B cell (primary cell): ENCODE measurements around the gene MAML2. TPM values are rescaled to one million over a fixed set of nuclear protein-coding genes. Genes with fewer than 3 reads are reported as not detected.

Experiments used
- ATAC-seq: fragments of 200-7000 bp; cut with Tn5 transposase; one replicate; pipeline ENCODE4 v1.10.0; 2021; ENCODE audit warnings: low read depth, mild to moderate bottlenecking, moderate number of reproducible peaks, moderate library complexity
- CTCF ChIA-PET: fragments of 350-600 bp; sonication (Branson Sonifier 250); formaldehyde crosslinking; loops from one replicate; lab custom pipeline; 2021; ENCODE audit warnings: antibody characterized with exemption, inconsistent platforms; lab: Charles Lee
- POLR2A ChIA-PET: fragments of 350-600 bp; sonication (Branson Sonifier 250); formaldehyde crosslinking; loops from one replicate; lab custom pipeline; 2021; ENCODE audit warnings: antibody characterized with exemption; lab: Charles Lee
- DNase-seq: peaks from one replicate; pipeline ENCODE4 v3.0.0; 2013
- H2AFZ ChIP-seq: 2 replicates; pipeline ENCODE4 v1.6.1; 2012; ENCODE audit warnings: mild to moderate bottlenecking, low read depth, low read length; ENCODE audit not compliant: insufficient read depth, poor library complexity, severe bottlenecking
- H3K27ac ChIP-seq, 2 donors: 1 replicate in 1 of 2; 2 replicates in 1 of 2; pipeline ENCODE4 v1.5.1; 2012 to 2013; ENCODE audit warnings: low read length in 2 of 2, mild to moderate bottlenecking in 2 of 2, moderate library complexity in 1 of 2
- H3K27me3 ChIP-seq, 4 experiments: fragments of 200-600 bp in 1 of 4; sonication (generic) in 1 of 4; replicated peaks in 1 of 4; 1 replicate in 2 of 4; 2 replicates in 2 of 4; pipeline versions ENCODE4 v1.6.1 to v1.7.0; 2013 to 2016; ENCODE audit warnings: low read length in 3 of 4, mild to moderate bottlenecking in 2 of 4, mixed read lengths in 1 of 4, moderate library complexity in 1 of 4; ENCODE audit not compliant: insufficient read depth in 4 of 4, control insufficient read depth in 3 of 4; ENCODE audit errors: control extremely low read depth in 1 of 4
- H3K36me3 ChIP-seq, 2 experiments: replicated peaks in 1 of 2; 1 replicate in 1 of 2; 2 replicates in 1 of 2; pipeline versions ENCODE4 v1.6.1 to v1.7.1; 2013; ENCODE audit warnings: low read length in 1 of 2; ENCODE audit not compliant: insufficient read depth in 2 of 2, control insufficient read depth in 1 of 2; ENCODE audit errors: control extremely low read depth in 1 of 2, extremely low read depth in 1 of 2
- H3K4me1 ChIP-seq, 2 donors: fragments of 200-600 bp in 1 of 2; sonication (generic) in 1 of 2; 1 replicate in 1 of 2; 2 replicates in 1 of 2; pipeline versions ENCODE4 v1.5.1 to v1.6.1; 2013 to 2017; ENCODE audit warnings: low read length in 2 of 2; ENCODE audit not compliant: control insufficient read depth in 2 of 2, insufficient read depth in 2 of 2
- H3K4me2 ChIP-seq: replicated peaks from 2 replicates; pipeline ENCODE3; 2012; ENCODE audit warnings: mild to moderate bottlenecking, low read depth, low read length; ENCODE audit not compliant: poor library complexity, severe bottlenecking
- H3K4me3 ChIP-seq, 5 experiments: fragments of 200-600 bp in 1 of 5; sonication (generic) in 1 of 5; 1 replicate in 3 of 5; 2 replicates in 2 of 5; pipeline versions ENCODE4 v1.5.1 to v1.7.0; 2011 to 2016; ENCODE audit warnings: low read length in 4 of 5, mild to moderate bottlenecking in 4 of 5, low read depth in 2 of 5, control low read depth in 1 of 5, moderate library complexity in 1 of 5; ENCODE audit not compliant: insufficient read depth in 1 of 5; ENCODE audit errors: control extremely low read depth in 1 of 5, extremely low read depth in 1 of 5
- H3K79me2 ChIP-seq: fragments of 200-600 bp; sonication (generic); one replicate; pipeline ENCODE4 v1.6.0; 2016; ENCODE audit warnings: low read length; ENCODE audit not compliant: control insufficient read depth, insufficient read depth
- H3K9ac ChIP-seq: fragments of 200-600 bp; sonication (generic); 2 replicates; pipeline ENCODE4 v1.6.1; 2017; ENCODE audit warnings: mild to moderate bottlenecking, low read length, moderate library complexity
- H3K9me3 ChIP-seq, 3 donors: one replicate each; pipeline versions ENCODE4 v1.6.1 to v1.7.1; 2013; ENCODE audit warnings: low read length in 2 of 3; ENCODE audit not compliant: control insufficient read depth in 2 of 3, insufficient read depth in 1 of 3; ENCODE audit errors: control extremely low read depth in 1 of 3
- H4K20me1 ChIP-seq: 2 replicates; pipeline ENCODE4 v1.6.0; 2012; ENCODE audit warnings: mild to moderate bottlenecking, low read length; ENCODE audit not compliant: insufficient read depth, control insufficient read depth, poor library complexity, severe bottlenecking
- H3K27ac Mint-ChIP-seq: one replicate; pipeline ENCODE4 v1.8.0; 2021; ENCODE audit warnings: mixed read lengths
- H3K27me3 Mint-ChIP-seq: one replicate; pipeline ENCODE4 v1.8.0; 2021; ENCODE audit warnings: mixed read lengths
- H3K4me1 Mint-ChIP-seq: one replicate; pipeline ENCODE4 v1.8.0; 2021; ENCODE audit warnings: mixed read lengths
- H3K4me3 Mint-ChIP-seq: one replicate; pipeline ENCODE4 v1.8.0; 2021; ENCODE audit warnings: mixed read lengths
- H3K9me3 Mint-ChIP-seq: one replicate; pipeline ENCODE4 v1.8.0; 2022; ENCODE audit warnings: mixed read lengths; ENCODE audit not compliant: insufficient read depth
- EZH2 ChIP-seq: IDR thresholded peaks from 2 replicates; pipeline ENCODE4 v1.6.1; 2012; ENCODE audit warnings: borderline replicate concordance, low read depth, mild to moderate bottlenecking, moderate library complexity, low read length; ENCODE audit not compliant: insufficient read depth, poor library complexity, severe bottlenecking
- WGBS: methylation state at CpG from one replicate; pipeline ENCODE4 v1.1.5; 2013; ENCODE audit warnings: missing lambda C conversion rate; ENCODE audit not compliant: insufficient coverage; 5-methylcytosine and 5-hydroxymethylcytosine counted together
- intact Hi-C: fragments of 100-400 bp; cut with micrococcal nuclease; formaldehyde crosslinking; loops from one replicate; pipeline ENCODE4 v1.10.0; 2022
- polyA plus RNA-seq: library from polyadenylated mRNA; depleted of rRNA; stranded (reverse); fragments of >200 nt; gene quantifications from 2 replicates; pipeline ENCODE4 v1.2.3, GENCODE V29; 2012
- total RNA-seq, 2 donors: library from RNA; stranded (reverse); fragments of 120-200 nt in 1 of 2; gene quantifications; 1 replicate in 1 of 2; 2 replicates in 1 of 2; pipeline versions ENCODE4 v1.2.3 to v1.2.4, GENCODE V29; 2013 to 2022
- TF ChIP-seq, protein P1 (sequence below): fragments of 200-600 bp; IDR thresholded peaks from one replicate; pipeline ENCODE4 v1.8.0; 2022; ENCODE audit warnings: antibody characterized with exemption, mild to moderate bottlenecking

Gene MAML2
- total and polyA plus RNA-seq, 2 donors (not counting 1 experiment from before 2014, with no cell fraction given) = 10.7 to 26.4 TPM

- no CpG with 5 or more reads among the region's 1 CpG for WGBS
- intact Hi-C loops = no loop called here
- Histone ChIP-seq H3K27me3 (no peaks in the 10 kb centered on the region), H3K9ac (no peak overlapping the region), H3K4me1 (peaks cover 11 to 12% of the 10 kb centered on the region in 2 donors), H3K36me3 (peaks cover 0 to 7% of the 10 kb centered on the region in 2 experiments), H3K4me2 (no peak overlapping the region), H3K4me3 (no peak overlapping the region), H4K20me1 (peaks cover 14% of the 10 kb centered on the region), H2AFZ (no peak overlapping the region), H3K27ac (no peak overlapping the region), H3K9me3 (no peaks in the 10 kb centered on the region), H3K79me2 (peaks cover 76% of the 10 kb centered on the region)
- DNase-seq (no peak), ATAC-seq (no peak)
- TF ChIP-seq EZH2 = no peak
- TF ChIP-seq, protein P1, sequence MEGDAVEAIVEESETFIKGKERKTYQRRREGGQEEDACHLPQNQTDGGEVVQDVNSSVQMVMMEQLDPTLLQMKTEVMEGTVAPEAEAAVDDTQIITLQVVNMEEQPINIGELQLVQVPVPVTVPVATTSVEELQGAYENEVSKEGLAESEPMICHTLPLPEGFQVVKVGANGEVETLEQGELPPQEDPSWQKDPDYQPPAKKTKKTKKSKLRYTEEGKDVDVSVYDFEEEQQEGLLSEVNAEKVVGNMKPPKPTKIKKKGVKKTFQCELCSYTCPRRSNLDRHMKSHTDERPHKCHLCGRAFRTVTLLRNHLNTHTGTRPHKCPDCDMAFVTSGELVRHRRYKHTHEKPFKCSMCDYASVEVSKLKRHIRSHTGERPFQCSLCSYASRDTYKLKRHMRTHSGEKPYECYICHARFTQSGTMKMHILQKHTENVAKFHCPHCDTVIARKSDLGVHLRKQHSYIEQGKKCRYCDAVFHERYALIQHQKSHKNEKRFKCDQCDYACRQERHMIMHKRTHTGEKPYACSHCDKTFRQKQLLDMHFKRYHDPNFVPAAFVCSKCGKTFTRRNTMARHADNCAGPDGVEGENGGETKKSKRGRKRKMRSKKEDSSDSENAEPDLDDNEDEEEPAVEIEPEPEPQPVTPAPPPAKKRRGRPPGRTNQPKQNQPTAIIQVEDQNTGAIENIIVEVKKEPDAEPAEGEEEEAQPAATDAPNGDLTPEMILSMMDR = no peak
- POLR2A ChIA-PET = no interaction called here
- H3K4me1 Mint-ChIP-seq = peaks cover 45% of the 10 kb centered on the region
- H3K9me3 Mint-ChIP-seq = no peaks in the 10 kb centered on the region
- H3K4me3 Mint-ChIP-seq = no peak overlapping the region
- CTCF ChIA-PET = no interaction called here
- H3K27ac Mint-ChIP-seq = no peak overlapping the region
- H3K27me3 Mint-ChIP-seq = no peaks in the 10 kb centered on the region
Observed at GRCh38 chr11:96318399-96318798, 24.6 kb downstream of the MAML2 start.

DNA sequence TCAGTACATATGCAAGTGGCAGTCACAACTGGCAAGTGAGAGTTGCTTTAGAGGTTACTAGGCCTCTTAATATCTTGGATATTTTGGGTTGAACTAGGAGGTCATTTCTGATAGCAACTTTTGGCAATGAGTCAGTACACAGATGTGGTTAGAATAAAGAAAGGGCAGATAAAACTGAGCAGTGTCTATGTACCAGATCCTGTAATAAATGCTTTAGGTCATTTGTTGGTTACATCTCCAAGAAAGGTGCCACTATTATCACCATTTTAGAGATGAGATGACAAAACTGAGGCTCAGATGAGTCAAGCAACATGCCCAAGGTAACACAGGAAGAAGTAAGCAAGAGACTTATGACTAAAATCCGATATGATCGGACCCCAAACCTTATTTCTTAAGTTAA lies 25.0 kb downstream of the MAML2 start:
- Histone ChIP-seq H3K79me2 (peaks cover 76% of the 10 kb centered on the region), H4K20me1 (peaks cover 14% of the 10 kb centered on the region), H3K4me3 (no peak overlapping the region), H3K36me3 (peaks cover 0 to 7% of the 10 kb centered on the region in 2 experiments), H3K27ac (no peak overlapping the region), H2AFZ (no peak overlapping the region), H3K4me2 (no peak overlapping the region), H3K4me1 (peaks cover 11 to 12% of the 10 kb centered on the region in 2 donors), H3K27me3 (no peaks in the 10 kb centered on the region), H3K9me3 (no peaks in the 10 kb centered on the region), H3K9ac (no peak overlapping the region)
- ChIA-PET POLR2A (no interaction called here), CTCF (no interaction called here)
- Mint-ChIP-seq H3K27ac (no peak overlapping the region), H3K27me3 (no peaks in the 10 kb centered on the region), H3K4me1 (peaks cover 47% of the 10 kb centered on the region), H3K9me3 (no peaks in the 10 kb centered on the region), H3K4me3 (no peak overlapping the region)
- TF ChIP-seq, protein P1 = no peak
- no peak for TF ChIP-seq EZH2
- no peak for DNase-seq
- no peak for ATAC-seq
- intact Hi-C loops = no loop called here
- no CpG with 5 or more reads among the region's 2 CpGs for WGBS
